Measurements from ENCODE around the gene KLHL26.

Gene KLHL26

GRCh38 chr19:18618236-18618635, 18.6 kb upstream of the KLHL26 start:
- H3K27me3 Mint-ChIP-seq (ENCODE audit: low read depth, poor library complexity) = peaks cover 55% of the 10 kb centered on the region
- TF ChIP-seq CTCF (IDR thresholded peaks at IDR 0.05) = no peak
- peaks cover 6% of the 10 kb centered on the region for H3K36me3 Mint-ChIP-seq (ENCODE audit: low read depth)
- no peak for DNase-seq
- H3K4me1 Mint-ChIP-seq = peaks cover 12% of the 10 kb centered on the region
- H3K9me3 Mint-ChIP-seq = peaks cover 8% of the 10 kb centered on the region
- no peak overlapping the region for H3K4me3 Mint-ChIP-seq
- no peak overlapping the region for H3K27ac Mint-ChIP-seq

GRCh38 chr19:18620311-18620710, 16.5 kb upstream of the KLHL26 start:
- no peak for DNase-seq
- Mint-ChIP-seq H3K27ac (no peak overlapping the region), H3K36me3 (ENCODE audit: low read depth) (peaks cover 6% of the 10 kb centered on the region), H3K4me3 (no peak overlapping the region), H3K4me1 (no peaks in the 10 kb centered on the region), H3K27me3 (ENCODE audit: low read depth, poor library complexity) (peaks cover 42% of the 10 kb centered on the region), H3K9me3 (peaks cover 8% of the 10 kb centered on the region)
- TF ChIP-seq CTCF (IDR thresholded peaks at IDR 0.05) = no peak

- no peak for DNase-seq
- peaks cover 39% of the 10 kb centered on the region for H3K27me3 Mint-ChIP-seq (ENCODE audit: low read depth, poor library complexity)
- no peak overlapping the region for H3K4me3 Mint-ChIP-seq
- peaks cover 6% of the 10 kb centered on the region for H3K36me3 Mint-ChIP-seq (ENCODE audit: low read depth)
- H3K4me1 Mint-ChIP-seq = no peaks in the 10 kb centered on the region
- no peak for TF ChIP-seq CTCF (IDR thresholded peaks at IDR 0.05)
- H3K9me3 Mint-ChIP-seq = peaks cover 8% of the 10 kb centered on the region
- H3K27ac Mint-ChIP-seq = no peak overlapping the region
Measured at GRCh38 chr19:18620902-18621301, 15.9 kb upstream of the KLHL26 start.

GRCh38 chr19:18626906-18627305, 9.9 kb upstream of the KLHL26 start:
- no peak for TF ChIP-seq CTCF (IDR thresholded peaks at IDR 0.05)
- Mint-ChIP-seq H3K36me3 (ENCODE audit: low read depth) (no peaks in the 10 kb centered on the region), H3K27me3 (ENCODE audit: low read depth, poor library complexity) (peaks cover 23% of the 10 kb centered on the region), H3K9me3 (no peaks in the 10 kb centered on the region), H3K4me1 (peaks cover 11% of the 10 kb centered on the region), H3K4me3 (no peak overlapping the region), H3K27ac (no peak overlapping the region)
- no peak for DNase-seq

- TF ChIP-seq CTCF (IDR thresholded peaks at IDR 0.05) = no peak
- DNase-seq = no peak
- H3K4me3 Mint-ChIP-seq = no peak overlapping the region
- no peaks in the 10 kb centered on the region for H3K9me3 Mint-ChIP-seq
- no peak overlapping the region for H3K27ac Mint-ChIP-seq
- peaks cover 16% of the 10 kb centered on the region for H3K4me1 Mint-ChIP-seq
- H3K27me3 Mint-ChIP-seq (ENCODE audit: low read depth, poor library complexity) = peaks cover 15% of the 10 kb centered on the region
- no peaks in the 10 kb centered on the region for H3K36me3 Mint-ChIP-seq (ENCODE audit: low read depth)
Measured at GRCh38 chr19:18629166-18630088, 7.4 kb upstream of the KLHL26 start.

- H3K4me1 Mint-ChIP-seq = peaks cover 34% of the 10 kb centered on the region
- no peak overlapping the region for H3K27ac Mint-ChIP-seq
Measured at GRCh38 chr19:18633321-18633720, 3.5 kb upstream of the KLHL26 start.

More at GRCh38 chr19:18633321-18633720, 3.5 kb upstream of the KLHL26 start:
- no peak for TF ChIP-seq CTCF (IDR thresholded peaks at IDR 0.05)
- Mint-ChIP-seq H3K9me3 (no peaks in the 10 kb centered on the region), H3K36me3 (ENCODE audit: low read depth) (no peaks in the 10 kb centered on the region), H3K4me3 (no peak overlapping the region), H3K27me3 (ENCODE audit: low read depth, poor library complexity) (peaks cover 9% of the 10 kb centered on the region)
- DNase-seq = no peak

Measured in nephron progenitor cell (in vitro differentiated cells).